ENCODE measurements around the gene MLH3. TPM values are rescaled to one million over a fixed set of nuclear protein-coding genes. Genes with fewer than 3 reads are reported as not detected.

MLH3 gene
- total RNA-seq, 3 donors from 2014 or later, result 11.0 to 14.7 (median 11.7) TPM

DNA sequence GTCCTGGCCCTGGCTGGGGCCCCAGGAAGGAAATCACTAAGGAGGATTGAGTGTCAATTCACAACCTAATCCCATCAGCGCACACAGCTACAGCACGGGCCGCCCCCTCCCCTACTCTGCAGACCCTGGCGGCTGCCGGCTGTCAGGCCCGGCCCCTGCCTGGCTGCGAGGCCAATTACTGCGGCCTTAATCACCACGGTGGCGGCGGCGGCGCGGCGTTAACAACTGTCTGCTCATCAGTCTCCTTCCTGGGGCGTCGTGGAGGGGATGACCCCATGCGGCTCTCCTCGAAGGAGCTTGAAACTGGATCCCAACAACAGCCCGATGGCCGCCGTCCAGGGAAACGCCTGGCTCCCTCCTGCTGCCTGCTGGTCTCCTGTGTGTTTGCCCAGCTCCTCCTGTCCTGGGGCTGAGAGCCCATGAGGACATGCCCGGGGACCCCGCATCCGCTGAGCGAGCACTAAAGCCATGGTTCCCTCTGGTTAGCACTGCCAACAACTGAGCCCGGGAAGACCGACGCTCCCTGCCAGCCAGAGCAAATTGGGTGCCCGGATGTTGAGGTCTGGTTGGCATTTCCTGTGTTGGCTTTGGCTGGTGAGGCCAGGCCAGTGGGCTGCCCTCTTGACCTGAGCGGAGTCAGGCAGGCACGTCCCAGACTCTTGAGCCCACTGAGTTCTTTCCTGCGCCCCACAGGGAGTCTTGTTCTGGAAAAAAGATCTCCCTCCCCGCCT is 70.4 kb downstream of the MLH3 start:
- no peak for ATAC-seq
- no peak for DNase-seq
- H3K4me1 Mint-ChIP-seq (ENCODE audit: low read depth), result no peaks in the 10 kb centered on the region
- H3K4me3 Mint-ChIP-seq, result no peak overlapping the region
- no peaks in the 10 kb centered on the region for H3K9me3 Mint-ChIP-seq
- H3K27me3 Mint-ChIP-seq (ENCODE audit: low read depth), result no peaks in the 10 kb centered on the region
- no peaks in the 10 kb centered on the region for H3K36me3 Mint-ChIP-seq (ENCODE audit: insufficient read depth)

GRCh38 chr14:74980398-74980730 is 70.9 kb downstream of the MLH3 start:
- H3K9me3 Mint-ChIP-seq, result no peaks in the 10 kb centered on the region
- H3K36me3 Mint-ChIP-seq (ENCODE audit: insufficient read depth), result no peaks in the 10 kb centered on the region
- DNase-seq (no peak), ATAC-seq (no peak)
- no peak overlapping the region for H3K4me3 Mint-ChIP-seq
- no peaks in the 10 kb centered on the region for H3K4me1 Mint-ChIP-seq (ENCODE audit: low read depth)
- H3K27me3 Mint-ChIP-seq (ENCODE audit: low read depth), result no peaks in the 10 kb centered on the region

GRCh38 chr14:74979442-74980397 is 71.5 kb downstream of the MLH3 start:
- Mint-ChIP-seq H3K36me3 (ENCODE audit: insufficient read depth) (no peaks in the 10 kb centered on the region), H3K27me3 (ENCODE audit: low read depth) (no peaks in the 10 kb centered on the region), H3K4me3 (no peak overlapping the region), H3K9me3 (no peaks in the 10 kb centered on the region), H3K4me1 (ENCODE audit: low read depth) (no peaks in the 10 kb centered on the region)
- DNase-seq, result no peak
- ATAC-seq, result no peak

GRCh38 chr14:74979029-74979428 is 72.2 kb downstream of the MLH3 start:
- Mint-ChIP-seq H3K27me3 (ENCODE audit: low read depth) (no peaks in the 10 kb centered on the region), H3K9me3 (no peaks in the 10 kb centered on the region), H3K36me3 (ENCODE audit: insufficient read depth) (no peaks in the 10 kb centered on the region), H3K4me1 (ENCODE audit: low read depth) (no peaks in the 10 kb centered on the region), H3K4me3 (no peak overlapping the region)
- ATAC-seq (no peak), DNase-seq (no peak)

DNA sequence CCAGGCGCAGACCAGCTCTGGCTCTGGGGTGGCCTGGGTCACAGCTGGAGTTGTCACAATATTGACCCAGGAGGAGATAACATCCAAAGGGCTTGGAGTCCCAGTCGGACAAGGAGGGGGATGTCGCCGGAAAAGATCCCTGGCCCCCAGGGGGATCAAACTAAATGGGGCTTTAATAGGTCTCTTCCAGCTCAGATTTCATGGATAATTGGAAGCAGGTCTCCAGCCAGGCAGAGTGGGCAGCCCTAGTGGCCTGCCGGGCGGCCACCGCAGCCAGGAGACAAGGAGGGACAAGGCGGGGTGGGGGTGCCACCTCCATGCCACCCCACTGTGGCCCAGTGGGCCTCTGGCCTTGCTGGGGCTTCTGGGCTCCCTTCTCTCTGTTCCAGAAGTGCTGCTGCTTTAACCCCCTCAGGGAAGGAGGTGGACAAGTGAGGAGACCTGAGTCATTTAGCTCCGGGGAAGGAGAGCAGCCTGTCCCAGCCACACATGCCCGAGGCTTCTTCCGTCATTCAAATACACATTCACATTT is 72.8 kb downstream of the MLH3 start:
- Mint-ChIP-seq H3K27me3 (ENCODE audit: low read depth) (no peaks in the 10 kb centered on the region), H3K9me3 (no peaks in the 10 kb centered on the region), H3K36me3 (ENCODE audit: insufficient read depth) (no peaks in the 10 kb centered on the region), H3K4me3 (no peak overlapping the region), H3K4me1 (ENCODE audit: low read depth) (no peaks in the 10 kb centered on the region)
- no peak for ATAC-seq
- DNase-seq, result no peak

- H3K36me3 Mint-ChIP-seq (ENCODE audit: insufficient read depth), result no peaks in the 10 kb centered on the region
- no peaks in the 10 kb centered on the region for H3K27me3 Mint-ChIP-seq (ENCODE audit: low read depth)
- no peaks in the 10 kb centered on the region for H3K4me1 Mint-ChIP-seq (ENCODE audit: low read depth)
- no peak overlapping the region for H3K4me3 Mint-ChIP-seq
- no peaks in the 10 kb centered on the region for H3K9me3 Mint-ChIP-seq
- DNase-seq (no peak), ATAC-seq (no peak)
Observed at GRCh38 chr14:74977901-74978385, 73.3 kb downstream of the MLH3 start.

DNA sequence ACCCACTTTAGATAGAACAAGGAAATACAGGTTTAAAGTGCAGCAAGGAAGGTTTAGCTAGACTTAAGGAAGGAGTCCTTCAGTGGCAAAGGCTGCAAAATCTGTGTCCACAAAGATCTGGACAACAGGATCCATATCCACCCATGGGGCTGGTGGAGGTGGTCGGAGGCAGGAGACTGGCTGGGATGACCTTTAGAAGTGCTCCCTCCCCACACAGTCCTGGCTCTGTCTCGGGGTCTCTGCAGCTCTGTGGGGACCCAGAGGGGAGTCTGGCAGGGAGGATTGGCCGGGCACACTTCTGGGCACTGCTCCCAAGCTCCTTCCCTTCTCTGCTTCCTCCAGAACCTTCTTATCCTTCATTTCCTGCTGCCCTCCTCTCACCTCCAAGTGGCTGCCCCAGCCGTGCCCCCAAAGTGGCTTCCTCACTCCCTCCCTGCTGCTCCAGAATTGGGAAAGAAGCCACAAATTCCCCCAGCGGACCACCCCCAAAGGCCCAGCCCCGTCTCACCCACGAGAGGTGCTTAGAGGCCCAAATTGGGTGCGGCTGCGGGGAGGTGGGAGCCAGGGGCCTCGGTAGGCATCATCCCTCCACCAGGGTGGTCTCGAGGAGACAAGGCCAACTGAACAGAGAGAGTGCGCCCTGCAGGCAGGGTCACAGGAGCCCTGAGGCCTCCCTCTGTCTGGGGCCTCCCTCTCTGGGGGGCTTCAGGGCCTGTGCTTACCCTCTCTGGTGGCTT is 73.9 kb downstream of the MLH3 start:
- no peaks in the 10 kb centered on the region for H3K4me1 Mint-ChIP-seq (ENCODE audit: low read depth)
- no peak for ATAC-seq
- no peak for DNase-seq
- no peaks in the 10 kb centered on the region for H3K9me3 Mint-ChIP-seq
- no peak overlapping the region for H3K4me3 Mint-ChIP-seq
- H3K36me3 Mint-ChIP-seq (ENCODE audit: insufficient read depth), result no peaks in the 10 kb centered on the region
- no peaks in the 10 kb centered on the region for H3K27me3 Mint-ChIP-seq (ENCODE audit: low read depth)

DNA sequence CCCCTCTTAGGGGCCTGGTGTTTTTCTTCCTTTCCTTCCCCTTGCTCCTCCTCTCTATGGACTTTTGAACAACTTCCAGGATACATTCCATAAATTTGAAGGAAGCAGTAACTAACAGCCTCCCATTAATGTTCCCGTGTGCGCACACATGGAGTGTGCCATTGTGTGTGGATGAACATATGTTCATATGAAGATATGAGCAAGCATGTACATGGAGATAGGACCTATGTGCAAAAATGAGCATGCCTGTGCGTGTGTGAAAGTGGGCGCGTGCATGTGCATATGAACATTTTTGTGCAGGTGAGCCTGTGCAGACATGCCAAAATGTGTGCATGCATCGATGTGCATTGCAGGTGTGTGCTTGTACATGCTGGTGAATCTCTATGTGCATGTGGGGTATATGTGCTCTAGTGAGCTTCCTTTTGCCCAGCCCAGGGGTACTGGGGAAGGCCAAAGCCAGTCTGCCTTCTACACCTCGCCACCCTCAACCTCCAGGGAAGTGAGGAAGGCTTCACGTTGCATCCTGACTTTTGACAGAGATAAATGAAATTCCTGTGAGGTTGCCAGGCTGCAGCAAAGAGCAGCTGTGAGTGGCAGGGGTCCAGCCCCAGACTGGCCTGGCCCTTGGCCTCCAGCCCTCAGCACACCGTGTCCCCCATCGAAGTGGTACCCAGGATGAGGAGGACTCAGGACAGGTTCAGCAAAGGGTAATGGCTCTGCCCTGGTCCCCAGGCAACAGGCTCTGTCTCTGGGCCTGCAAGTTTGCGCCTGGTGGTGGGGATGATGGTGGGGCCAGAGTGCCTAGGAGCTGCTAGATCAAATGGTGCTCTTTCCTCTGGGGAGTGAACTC is 74.8 kb downstream of the MLH3 start:
- no peak overlapping the region for H3K4me3 Mint-ChIP-seq
- H3K36me3 Mint-ChIP-seq (ENCODE audit: insufficient read depth), result no peaks in the 10 kb centered on the region
- no peaks in the 10 kb centered on the region for H3K9me3 Mint-ChIP-seq
- DNase-seq (no peak), ATAC-seq (no peak)
- no peaks in the 10 kb centered on the region for H3K4me1 Mint-ChIP-seq (ENCODE audit: low read depth)
- H3K27me3 Mint-ChIP-seq (ENCODE audit: low read depth), result no peaks in the 10 kb centered on the region

DNA sequence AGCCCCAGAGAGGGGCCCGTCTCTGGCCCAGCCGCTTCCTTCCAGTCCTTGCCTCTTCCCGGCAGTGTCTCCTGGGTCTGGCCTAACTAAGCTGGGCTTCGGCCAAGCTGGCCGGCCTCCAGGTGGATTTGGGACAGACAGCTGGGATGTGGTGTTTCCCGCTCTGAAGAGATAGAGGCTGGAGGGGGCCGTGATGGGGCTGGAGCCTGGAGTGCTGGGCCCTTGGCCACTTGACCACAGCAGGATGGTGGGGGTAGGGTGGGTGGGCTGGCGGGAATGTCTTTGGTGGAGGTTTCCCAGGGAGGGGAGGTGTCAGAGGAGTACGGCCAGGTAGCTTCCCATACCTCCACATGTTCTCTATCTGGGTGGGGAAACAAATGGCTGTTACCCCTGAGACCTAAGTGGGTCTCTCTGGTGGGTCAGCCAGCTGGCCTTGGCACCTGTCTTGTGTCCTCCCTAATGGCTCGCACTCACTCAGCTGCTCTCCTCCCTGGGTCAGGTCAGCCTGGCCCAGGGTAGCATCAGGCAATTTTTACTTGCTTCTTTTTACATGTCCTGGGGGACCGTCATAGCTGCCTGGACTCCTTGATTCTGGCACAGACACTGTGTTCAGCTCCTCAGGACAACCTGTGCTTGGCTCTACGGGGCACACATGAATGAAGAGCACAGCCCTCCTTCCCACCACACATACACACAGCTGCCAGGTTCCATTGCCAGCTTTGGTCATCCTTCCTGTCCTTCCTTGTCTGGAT is 76.0 kb downstream of the MLH3 start:
- Mint-ChIP-seq H3K36me3 (ENCODE audit: insufficient read depth) (no peaks in the 10 kb centered on the region), H3K9me3 (no peaks in the 10 kb centered on the region), H3K4me1 (ENCODE audit: low read depth) (no peaks in the 10 kb centered on the region), H3K4me3 (no peak overlapping the region), H3K27me3 (ENCODE audit: low read depth) (no peaks in the 10 kb centered on the region)
- no peak for DNase-seq
- no peak for ATAC-seq

DNA sequence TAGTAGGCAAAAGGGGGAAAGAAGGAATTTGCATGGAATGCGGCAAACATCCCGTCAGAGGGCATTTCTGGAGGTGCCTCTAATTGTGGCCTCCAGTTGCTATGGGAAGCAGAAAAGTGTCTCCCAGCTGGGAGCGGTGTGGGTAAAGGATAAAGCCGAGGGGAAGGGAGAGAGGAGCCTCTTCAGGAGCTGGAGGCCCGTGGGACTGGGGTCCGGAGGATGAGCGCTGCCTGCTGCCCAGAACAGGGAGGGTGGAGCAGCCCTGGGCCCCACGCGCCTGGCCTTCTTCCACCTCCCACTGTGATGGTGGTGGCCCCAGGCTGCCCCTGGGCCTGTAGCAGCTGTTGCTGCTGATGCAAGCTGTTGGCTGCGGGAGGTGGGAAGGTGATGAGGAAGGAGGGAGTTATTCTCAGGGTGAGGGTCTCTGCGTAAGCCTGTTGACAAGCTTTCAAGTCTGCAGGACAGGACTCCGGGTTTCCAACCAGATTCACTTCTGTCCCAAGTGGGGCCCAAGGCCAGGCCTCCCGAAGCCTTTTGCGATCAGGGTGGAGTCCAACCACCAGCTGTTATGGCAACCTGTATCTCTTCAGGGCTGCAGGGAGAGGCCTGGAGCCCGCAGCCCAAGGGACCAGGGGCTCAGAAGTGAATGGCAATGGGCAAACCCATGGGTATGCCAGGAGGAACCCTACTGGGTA is 76.8 kb downstream of the MLH3 start:
- H3K36me3 Mint-ChIP-seq (ENCODE audit: insufficient read depth), result no peaks in the 10 kb centered on the region
- no peaks in the 10 kb centered on the region for H3K27me3 Mint-ChIP-seq (ENCODE audit: low read depth)
- ATAC-seq (no peak), DNase-seq (no peak)
- no peaks in the 10 kb centered on the region for H3K4me1 Mint-ChIP-seq (ENCODE audit: low read depth)
- H3K9me3 Mint-ChIP-seq, result no peaks in the 10 kb centered on the region
- H3K4me3 Mint-ChIP-seq, result no peak overlapping the region

GRCh38 chr14:74973905-74974363 is 77.3 kb downstream of the MLH3 start:
- Mint-ChIP-seq H3K36me3 (ENCODE audit: insufficient read depth) (no peaks in the 10 kb centered on the region), H3K9me3 (no peaks in the 10 kb centered on the region), H3K4me3 (no peak overlapping the region), H3K27me3 (ENCODE audit: low read depth) (no peaks in the 10 kb centered on the region), H3K4me1 (ENCODE audit: low read depth) (no peaks in the 10 kb centered on the region)
- DNase-seq (no peak), ATAC-seq (no peak)

- H3K36me3 Mint-ChIP-seq (ENCODE audit: insufficient read depth), result no peaks in the 10 kb centered on the region
- no peak overlapping the region for H3K4me3 Mint-ChIP-seq
- H3K27me3 Mint-ChIP-seq (ENCODE audit: low read depth), result no peaks in the 10 kb centered on the region
- ATAC-seq (peak; percentile 71 to 83), DNase-seq (no peak)
- H3K4me1 Mint-ChIP-seq (ENCODE audit: low read depth), result no peaks in the 10 kb centered on the region
- no peaks in the 10 kb centered on the region for H3K9me3 Mint-ChIP-seq
Observed at GRCh38 chr14:74973003-74973653, 78.1 kb downstream of the MLH3 start.
